D341Med (cell line): ENCODE measurements around the gene GGT6.

ENCODE experiments used
- DNase-seq: peaks from one replicate; pipeline ENCODE4 v3.0.0; 2012; ENCODE audit warnings: low spot score

Gene GGT6

GRCh38 chr17:4520060-4520893 is 40.1 kb downstream of the GGT6 start:
- no peak for DNase-seq

- no peak for DNase-seq
Measured at GRCh38 chr17:4519361-4519788, 41.0 kb downstream of the GGT6 start.

- no peak for DNase-seq
Measured at GRCh38 chr17:4518901-4519300, 41.5 kb downstream of the GGT6 start.

- no peak for DNase-seq
Measured at GRCh38 chr17:4516735-4517134, 43.6 kb downstream of the GGT6 start.

GRCh38 chr17:4515501-4515900 is 44.9 kb downstream of the GGT6 start:
- DNase-seq = no peak

GRCh38 chr17:4514779-4515178 is 45.6 kb downstream of the GGT6 start:
- no peak for DNase-seq

GRCh38 chr17:4514206-4514605 is 46.2 kb downstream of the GGT6 start:
- no peak for DNase-seq

- no peak for DNase-seq
Measured at GRCh38 chr17:4513113-4514032, 47.0 kb downstream of the GGT6 start.

- DNase-seq = no peak
Measured at GRCh38 chr17:4512156-4513112, 47.9 kb downstream of the GGT6 start.

- DNase-seq = no peak
Measured at GRCh38 chr17:4511199-4511932, 49.0 kb downstream of the GGT6 start.

GRCh38 chr17:4510618-4510941 is 49.8 kb downstream of the GGT6 start:
- DNase-seq = no peak

GRCh38 chr17:4509923-4510617 is 50.3 kb downstream of the GGT6 start:
- DNase-seq = no peak

GRCh38 chr17:4509401-4509800 is 51.0 kb downstream of the GGT6 start:
- DNase-seq = no peak

- DNase-seq = no peak
Measured at GRCh38 chr17:4508207-4508606, 52.2 kb downstream of the GGT6 start.

- no peak for DNase-seq
Measured at GRCh38 chr17:4507361-4508111, 52.8 kb downstream of the GGT6 start.
